TTC549 (cell line): Measurements from ENCODE around the gene MLEC.
"Not testable (repeated sequence)": the region's sequence is repeated elsewhere in the genome, so short reads cannot be mapped to it uniquely, and the experiment has no call there.

Experiments
- FAIRE-seq: peaks from 2 replicates; lab custom pipeline; 2012; peaks lifted over from hg19 to GRCh38; lab: Jason Lieb, UNC

Gene MLEC

GRCh38 chr12:120663741-120664140 lies 23.2 kb upstream of the MLEC start:
- no peak for FAIRE-seq

- no peak for FAIRE-seq
These were observed 20.2 kb upstream of the MLEC start for GRCh38 chr12:120666571-120667390.

- FAIRE-seq: no peak
These were observed 18.7 kb upstream of the MLEC start for GRCh38 chr12:120668091-120668867.

- no peak for FAIRE-seq
These were observed 17.8 kb upstream of the MLEC start for GRCh38 chr12:120668868-120669840.

GRCh38 chr12:120670237-120670636 lies 16.7 kb upstream of the MLEC start:
- FAIRE-seq: not testable (repeated sequence)

GRCh38 chr12:120670667-120671066 lies 16.3 kb upstream of the MLEC start:
- no peak for FAIRE-seq

GRCh38 chr12:120674097-120674636 lies 12.8 kb upstream of the MLEC start:
- FAIRE-seq: no peak

- no peak for FAIRE-seq
These were observed 9.0 kb upstream of the MLEC start for GRCh38 chr12:120677765-120678473.

- no peak for FAIRE-seq
These were observed 8.4 kb upstream of the MLEC start for GRCh38 chr12:120678572-120678971.

- FAIRE-seq: no peak
These were observed 6.7 kb upstream of the MLEC start for GRCh38 chr12:120680165-120680738.

GRCh38 chr12:120684523-120684932 lies 2.4 kb upstream of the MLEC start:
- no peak for FAIRE-seq

GRCh38 chr12:120685522-120685921 lies 1.4 kb upstream of the MLEC start:
- FAIRE-seq: no peak

- FAIRE-seq: no peak
These were observed 729 bp upstream of the MLEC start for GRCh38 chr12:120686151-120686689.

GRCh38 chr12:120687578-120688289 lies 785 bp downstream of the MLEC start:
- no peak for FAIRE-seq

GRCh38 chr12:120688527-120689071 lies 1.6 kb downstream of the MLEC start:
- FAIRE-seq: no peak

GRCh38 chr12:120689397-120690082 lies 2.6 kb downstream of the MLEC start:
- no peak for FAIRE-seq

GRCh38 chr12:120690083-120690450 lies 3.1 kb downstream of the MLEC start:
- no peak for FAIRE-seq

GRCh38 chr12:120690978-120691377 lies 4.0 kb downstream of the MLEC start:
- FAIRE-seq: no peak

GRCh38 chr12:120692524-120693033 lies 5.6 kb downstream of the MLEC start:
- FAIRE-seq: no peak
